WTC11 (cell line): ENCODE measurements around the gene ZBTB22. TPM values are rescaled to one million over a fixed set of nuclear protein-coding genes. Genes with fewer than 3 reads are reported as not detected.

Experiments used
- ATAC-seq: fragments of 200-7000 bp; cut with Tn5 transposase; 2 replicates; pipeline ENCODE4 v1.10.0; 2021; ENCODE audit warnings: mild to moderate bottlenecking, moderate library complexity
- CTCF ChIA-PET: fragments of 300-600 bp; sonication (Branson Sonifier 250); formaldehyde crosslinking; loops from one replicate; lab custom pipeline; 2021; ENCODE audit warnings: antibody characterized with exemption; lab: Charles Lee
- POLR2A ChIA-PET: fragments of 350-600 bp; sonication (Branson Sonifier 250); formaldehyde crosslinking; loops from one replicate; lab custom pipeline; 2021; ENCODE audit warnings: antibody characterized with exemption; lab: Charles Lee
- DNase-seq: peaks from one replicate; pipeline ENCODE4 v3.0.0; 2021; ENCODE audit warnings: low spot score
- H3K27ac Mint-ChIP-seq: 2 replicates; pipeline ENCODE4 v1.8.0; 2021; ENCODE audit warnings: mixed read lengths
- H3K27me3 Mint-ChIP-seq: 2 replicates; pipeline ENCODE4 v1.8.0; 2021; ENCODE audit warnings: low read depth, mild to moderate bottlenecking, moderate library complexity, mixed read lengths
- H3K36me3 Mint-ChIP-seq: 2 replicates; pipeline ENCODE4 v1.8.0; 2021; ENCODE audit warnings: mixed read lengths
- H3K4me1 Mint-ChIP-seq: 2 replicates; pipeline ENCODE4 v1.8.0; 2022; ENCODE audit warnings: mixed read lengths
- H3K4me3 Mint-ChIP-seq: 2 replicates; pipeline ENCODE4 v1.8.0; 2021; ENCODE audit warnings: mild to moderate bottlenecking, moderate library complexity, mixed read lengths
- H3K9me3 Mint-ChIP-seq: 2 replicates; pipeline ENCODE4 v1.8.0; 2021; ENCODE audit warnings: mixed read lengths
- ATF1 ChIP-seq: sonication (generic); formaldehyde crosslinking; IDR thresholded peaks from 2 replicates; pipeline ENCODE4 v1.8.1; 2023; ENCODE audit warnings: mild to moderate bottlenecking, moderate library complexity, missing genetic modification reagents
- E2F4 ChIP-seq: sonication (generic); formaldehyde crosslinking; IDR thresholded peaks from 2 replicates; pipeline ENCODE4 v1.8.1; 2022; ENCODE audit warnings: low read depth, mild to moderate bottlenecking, moderate library complexity, missing genetic modification reagents, borderline replicate concordance
- E2F5 ChIP-seq: sonication (generic); formaldehyde crosslinking; IDR thresholded peaks from 2 replicates; pipeline ENCODE4 v1.8.1; 2022; ENCODE audit warnings: mild to moderate bottlenecking, moderate library complexity, missing genetic modification reagents
- EMX1 ChIP-seq: fragments of 250-450 bp; sonication (Bioruptor Pico); IDR thresholded peaks from 2 replicates; pipeline ENCODE4 v1.8.0; 2021; ENCODE audit warnings: mild to moderate bottlenecking
- GRHL2 ChIP-seq: fragments of 250-450 bp; sonication (Bioruptor Pico); IDR thresholded peaks from 2 replicates; pipeline ENCODE4 v1.8.0; 2022; ENCODE audit warnings: mild to moderate bottlenecking, moderate library complexity; ENCODE audit not compliant: insufficient replicate concordance, severe bottlenecking
- GTF2I ChIP-seq: fragments of 250-450 bp; sonication (Bioruptor Pico); conservative IDR thresholded peaks from 2 replicates; pipeline ENCODE4 v1.4.0; 2021; ENCODE audit warnings: mild to moderate bottlenecking
- MXD4 ChIP-seq: fragments of 250-450 bp; sonication (Bioruptor Pico); IDR thresholded peaks from 2 replicates; pipeline ENCODE4 v1.8.0; 2021; ENCODE audit warnings: mild to moderate bottlenecking, moderate library complexity, borderline replicate concordance
- NFE2L1 ChIP-seq: sonication (generic); formaldehyde crosslinking; IDR thresholded peaks from 2 replicates; pipeline ENCODE4 v1.8.1; 2023; ENCODE audit warnings: missing genetic modification reagents
- NR1H2 ChIP-seq: sonication (generic); formaldehyde crosslinking; IDR thresholded peaks from 2 replicates; pipeline ENCODE4 v1.9.0; 2021; ENCODE audit warnings: mild to moderate bottlenecking, moderate library complexity, missing genetic modification reagents
- SOX15 ChIP-seq: fragments of 250-450 bp; sonication (Bioruptor Pico); IDR thresholded peaks from 2 replicates; pipeline ENCODE4 v1.9.0; 2021; ENCODE audit warnings: mild to moderate bottlenecking
- STAT6 ChIP-seq: sonication (generic); formaldehyde crosslinking; conservative IDR thresholded peaks from 2 replicates; pipeline ENCODE4 v1.8.1; 2023; ENCODE audit warnings: mild to moderate bottlenecking, low read depth, missing genetic modification reagents, moderate library complexity
- TEAD1 ChIP-seq: sonication (generic); formaldehyde crosslinking; IDR thresholded peaks from 2 replicates; pipeline ENCODE4 v1.8.0; 2022; ENCODE audit warnings: mild to moderate bottlenecking, missing genetic modification reagents
- ZBTB21 ChIP-seq: sonication (generic); formaldehyde crosslinking; IDR thresholded peaks from 2 replicates; pipeline ENCODE4 v1.8.1; 2023; ENCODE audit warnings: mild to moderate bottlenecking, missing genetic modification reagents, borderline replicate concordance
- total RNA-seq: library from RNA; stranded (reverse); gene quantifications from 3 replicates; pipeline ENCODE4 v1.2.3, GENCODE V29; 2021
- TF ChIP-seq, protein P1 (sequence below): sonication (generic); formaldehyde crosslinking; IDR thresholded peaks from 2 replicates; pipeline ENCODE4 v1.8.1; 2022; ENCODE audit warnings: missing genetic modification reagents, borderline replicate concordance
- TF ChIP-seq, protein P2 (sequence below): sonication (generic); formaldehyde crosslinking; IDR thresholded peaks from 2 replicates; pipeline ENCODE4 v1.8.1; 2022; ENCODE audit warnings: low read depth, missing genetic modification reagents, borderline replicate concordance

The ZBTB22 gene
- total RNA-seq, 1 experiment from 2014 or later = 11.6 TPM

DNA sequence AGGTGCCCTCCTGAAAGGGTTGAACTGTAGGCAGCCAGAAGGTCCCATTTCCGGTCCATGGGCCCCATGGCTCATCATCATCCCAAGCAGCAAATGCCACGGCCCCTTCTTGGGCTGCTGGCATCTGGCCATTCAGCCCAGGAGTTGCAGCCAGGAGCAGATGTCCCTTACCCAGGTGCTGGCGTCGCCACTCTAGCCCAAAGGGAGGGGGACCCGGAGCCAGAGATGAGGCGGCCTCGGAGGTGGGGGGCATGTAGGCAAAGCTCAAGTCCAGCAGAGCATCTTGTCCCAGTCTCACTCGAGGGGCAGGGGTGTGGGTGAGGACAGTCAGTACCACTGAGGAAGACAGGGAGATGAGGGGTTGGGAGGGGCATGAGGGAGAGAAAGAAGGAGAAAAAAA is 12.5 kb downstream of the ZBTB22 start (continued):
- no peak for TF ChIP-seq GRHL2 (CRISPR knock-in tag)
- TF ChIP-seq, protein P1, sequence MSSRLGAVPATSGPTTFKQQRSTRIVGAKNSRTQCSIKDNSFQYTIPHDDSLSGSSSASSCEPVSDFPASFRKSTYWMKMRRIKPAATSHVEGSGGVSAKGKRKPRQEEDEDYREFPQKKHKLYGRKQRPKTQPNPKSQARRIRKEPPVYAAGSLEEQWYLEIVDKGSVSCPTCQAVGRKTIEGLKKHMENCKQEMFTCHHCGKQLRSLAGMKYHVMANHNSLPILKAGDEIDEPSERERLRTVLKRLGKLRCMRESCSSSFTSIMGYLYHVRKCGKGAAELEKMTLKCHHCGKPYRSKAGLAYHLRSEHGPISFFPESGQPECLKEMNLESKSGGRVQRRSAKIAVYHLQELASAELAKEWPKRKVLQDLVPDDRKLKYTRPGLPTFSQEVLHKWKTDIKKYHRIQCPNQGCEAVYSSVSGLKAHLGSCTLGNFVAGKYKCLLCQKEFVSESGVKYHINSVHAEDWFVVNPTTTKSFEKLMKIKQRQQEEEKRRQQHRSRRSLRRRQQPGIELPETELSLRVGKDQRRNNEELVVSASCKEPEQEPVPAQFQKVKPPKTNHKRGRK (CRISPR knock-in tag) = no peak
- TF ChIP-seq ZBTB21 = no peak
- no peak for TF ChIP-seq TEAD1 (CRISPR knock-in tag)
- no peak for TF ChIP-seq EMX1 (CRISPR knock-in tag)
- TF ChIP-seq MXD4 (CRISPR knock-in tag) = no peak
- TF ChIP-seq NR1H2 (CRISPR knock-in tag) = no peak
- no peak for TF ChIP-seq ATF1 (CRISPR knock-in tag)
- TF ChIP-seq STAT6 (CRISPR knock-in tag) = no peak

- ChIA-PET CTCF (no interaction called here), POLR2A (no interaction called here)
- TF ChIP-seq E2F5 (CRISPR knock-in tag) (no peak), SOX15 (no peak), NFE2L1 (no peak), E2F4 (CRISPR knock-in tag) (no peak), GTF2I (no peak)
- Mint-ChIP-seq H3K4me3 (no peak overlapping the region), H3K27ac (no peak overlapping the region), H3K36me3 (peaks cover 9% of the 10 kb centered on the region; the same call in 1 of the 2 replicates), H3K9me3 (no peaks in the 10 kb centered on the region), H3K27me3 (no peaks in the 10 kb centered on the region), H3K4me1 (peaks cover 12% of the 10 kb centered on the region)
- ATAC-seq (no peak), DNase-seq (no peak)
Measured at GRCh38 chr6:33304216-33304615, 13.3 kb downstream of the ZBTB22 start.

DNA sequence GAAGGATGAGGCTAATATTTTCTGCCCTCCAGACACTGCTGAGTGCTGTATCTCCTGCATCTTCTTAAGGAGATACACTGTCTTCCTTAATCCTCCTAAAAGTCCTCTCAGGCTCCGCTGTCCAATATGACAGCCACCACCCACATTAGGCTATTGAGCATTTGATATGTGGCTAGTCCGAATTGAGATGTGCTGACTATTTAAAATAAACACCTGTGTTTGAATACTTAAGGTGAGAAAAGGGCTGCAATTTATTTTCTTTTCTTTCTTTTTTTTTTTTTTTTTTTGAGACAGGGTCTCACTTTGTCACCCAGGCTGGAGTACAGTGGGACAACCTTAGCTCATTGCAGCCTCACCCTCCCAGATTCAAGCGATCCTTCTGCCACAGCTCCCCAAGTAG is 15.7 kb downstream of the ZBTB22 start:
- no peaks in the 10 kb centered on the region for H3K9me3 Mint-ChIP-seq
- CTCF ChIA-PET = interaction anchor here (0.7 to 4.0 kb wide), 2 partner anchors 22 to 24 kb away, joined by 4 to 40 read pairs; partner anchors contain the start of gene B3GALT4
- H3K27me3 Mint-ChIP-seq = no peaks in the 10 kb centered on the region

More for the DNA sequence above, 15.7 kb downstream of the ZBTB22 start:
- POLR2A ChIA-PET = no interaction called here
- DNase-seq = no peak
- Mint-ChIP-seq H3K4me1 (peaks cover 14% of the 10 kb centered on the region), H3K36me3 (peaks cover 9% of the 10 kb centered on the region; the same call in 1 of the 2 replicates), H3K4me3 (no peak overlapping the region), H3K27ac (no peak overlapping the region)
- ATAC-seq = no peak
- TF ChIP-seq, protein P2, sequence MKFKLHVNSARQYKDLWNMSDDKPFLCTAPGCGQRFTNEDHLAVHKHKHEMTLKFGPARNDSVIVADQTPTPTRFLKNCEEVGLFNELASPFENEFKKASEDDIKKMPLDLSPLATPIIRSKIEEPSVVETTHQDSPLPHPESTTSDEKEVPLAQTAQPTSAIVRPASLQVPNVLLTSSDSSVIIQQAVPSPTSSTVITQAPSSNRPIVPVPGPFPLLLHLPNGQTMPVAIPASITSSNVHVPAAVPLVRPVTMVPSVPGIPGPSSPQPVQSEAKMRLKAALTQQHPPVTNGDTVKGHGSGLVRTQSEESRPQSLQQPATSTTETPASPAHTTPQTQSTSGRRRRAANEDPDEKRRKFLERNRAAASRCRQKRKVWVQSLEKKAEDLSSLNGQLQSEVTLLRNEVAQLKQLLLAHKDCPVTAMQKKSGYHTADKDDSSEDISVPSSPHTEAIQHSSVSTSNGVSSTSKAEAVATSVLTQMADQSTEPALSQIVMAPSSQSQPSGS (CRISPR knock-in tag) = no peak
- TF ChIP-seq E2F5 (CRISPR knock-in tag) = no peak
